Rectal smooth muscle tissue (tissue), 1 donor: ENCODE data around the gene SYAP1.
A peak's percentile ranks its signal among the peaks of the same experiment; 100 is the strongest.
"Not testable (repeated sequence)": the region's sequence is repeated elsewhere in the genome, so short reads cannot be mapped to it uniquely, and the experiment has no call there.

Experiments used
- H3K27ac ChIP-seq: one replicate; pipeline ENCODE4 v1.7.0; 2013; ENCODE audit warnings: low read depth, low read length, inconsistent platforms
- H3K27me3 ChIP-seq: one replicate; pipeline ENCODE4 v1.7.0; 2013; ENCODE audit warnings: low read length; ENCODE audit not compliant: control insufficient read depth, insufficient read depth
- H3K36me3 ChIP-seq: one replicate; pipeline ENCODE4 v1.7.0; 2013; ENCODE audit warnings: low read length; ENCODE audit not compliant: control insufficient read depth, insufficient read depth
- H3K4me1 ChIP-seq: one replicate; pipeline ENCODE4 v1.7.0; 2013; ENCODE audit warnings: low read length; ENCODE audit not compliant: control insufficient read depth, insufficient read depth
- H3K4me3 ChIP-seq: one replicate; pipeline ENCODE4 v1.7.0; 2013; ENCODE audit warnings: low read length
- H3K9ac ChIP-seq: one replicate; pipeline ENCODE4 v1.7.0; 2013; ENCODE audit warnings: low read length

The SYAP1 gene

DNA sequence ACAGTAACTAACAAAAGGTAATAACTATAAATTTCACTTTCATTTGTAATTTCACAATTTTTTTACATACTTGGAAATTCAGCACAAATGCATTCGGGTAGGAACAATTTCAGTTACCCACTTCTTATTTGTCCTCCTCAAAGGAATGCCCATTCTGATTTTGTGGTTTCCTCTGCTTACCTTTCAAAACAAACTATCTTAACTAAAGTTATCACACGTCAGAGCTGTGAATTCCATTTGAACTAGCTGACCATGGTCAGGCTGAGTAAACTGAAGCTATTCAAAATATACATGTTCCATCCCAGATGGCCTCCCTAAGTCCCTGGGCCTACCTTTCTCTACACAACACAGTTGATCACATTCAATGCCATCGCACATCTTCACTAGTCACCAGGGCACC lies 11.4 kb upstream of the SYAP1 start:
- Histone ChIP-seq H3K9ac (no peak overlapping the region), H3K27me3 (no peaks in the 10 kb centered on the region), H3K4me3 (no peak overlapping the region), H3K36me3 (no peaks in the 10 kb centered on the region), H3K27ac (no peak overlapping the region), H3K4me1 (no peaks in the 10 kb centered on the region)

GRCh38 chrX:16711219-16711811 lies 8.1 kb upstream of the SYAP1 start:
- Histone ChIP-seq H3K9ac (no peak overlapping the region), H3K27ac (peak overlapping the region; percentile 41), H3K27me3 (no peaks in the 10 kb centered on the region), H3K4me1 (no peaks in the 10 kb centered on the region), H3K4me3 (peak overlapping the region; percentile 73), H3K36me3 (no peaks in the 10 kb centered on the region)

DNA sequence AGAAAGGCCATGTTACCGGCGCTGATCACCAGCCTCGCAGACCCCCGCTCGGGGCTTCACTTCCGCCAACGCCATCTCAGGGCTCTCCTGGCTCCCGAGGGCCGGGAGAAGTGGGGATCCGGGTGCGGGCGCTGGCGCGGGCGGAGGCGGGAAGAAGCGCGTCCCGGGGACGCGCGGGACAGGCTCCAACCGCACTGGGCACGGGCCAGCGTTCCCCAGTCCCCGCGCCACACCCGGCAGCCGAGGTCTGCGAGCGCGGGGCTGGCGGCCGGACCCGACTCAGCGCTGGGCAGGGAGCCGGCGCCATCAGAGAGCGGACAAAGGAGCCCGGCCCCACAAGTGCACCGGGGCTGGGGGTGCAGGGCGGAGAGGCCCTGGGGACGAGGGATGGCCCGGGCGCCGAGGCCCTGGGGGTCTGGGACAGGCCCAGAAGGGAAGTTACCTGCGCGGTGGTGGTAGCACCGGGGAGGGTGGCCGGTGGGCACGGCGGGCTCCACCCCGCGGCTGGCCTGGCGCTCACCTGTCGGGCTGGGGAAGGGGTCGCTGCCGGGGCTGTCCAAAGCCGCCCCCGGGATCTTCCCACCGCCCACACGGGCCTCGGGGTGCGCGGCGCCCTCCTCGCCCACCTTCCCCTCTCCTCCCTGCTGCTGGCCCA lies 7.4 kb upstream of the SYAP1 start:
- Histone ChIP-seq H3K4me3 (peak overlapping the region; percentile 73), H3K27ac (peak overlapping the region; percentile 41), H3K36me3 (no peaks in the 10 kb centered on the region), H3K4me1 (no peaks in the 10 kb centered on the region), H3K9ac (peak overlapping the region; percentile 68), H3K27me3 (no peaks in the 10 kb centered on the region)

DNA sequence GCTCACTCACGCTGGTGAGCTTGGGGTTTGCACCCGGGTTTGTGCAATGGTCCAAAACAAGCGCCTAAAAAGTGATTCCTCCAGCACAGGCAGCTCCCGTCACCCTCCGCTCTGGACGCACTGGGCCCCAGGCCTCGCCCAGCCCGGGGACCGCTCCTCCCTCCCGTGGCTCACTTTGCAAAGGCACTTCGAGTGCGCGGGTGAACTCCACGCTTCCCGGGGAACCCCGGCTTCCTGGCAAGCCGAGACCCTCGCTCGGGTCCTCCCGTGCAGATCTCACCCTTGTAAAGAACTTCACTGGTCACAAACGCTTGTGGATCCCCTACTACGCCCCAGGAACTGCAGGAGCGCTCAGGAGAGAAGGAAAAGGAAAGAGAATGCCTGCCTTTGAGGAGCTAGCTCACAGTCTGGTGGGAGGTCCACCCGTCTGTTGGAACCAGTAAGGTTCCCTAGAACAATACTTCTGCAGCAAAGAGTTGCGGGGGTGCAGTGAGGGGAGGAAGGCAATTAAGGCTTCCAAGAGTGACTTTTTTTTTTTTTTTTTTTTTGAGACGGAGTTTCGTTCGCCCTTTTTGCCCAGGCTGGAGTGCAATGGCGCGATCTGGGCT lies 6.8 kb upstream of the SYAP1 start, which contains the start of gene CTPS2:
Gene CTPS2, minus strand, starts transcription at position 122 of the 608 bp plus-strand sequence. CDS start 9,767 bp downstream, outside the sequence.
- Histone ChIP-seq H3K27me3 (no peaks in the 10 kb centered on the region), H3K36me3 (no peaks in the 10 kb centered on the region), H3K4me3 (peak within 1 kb of the TSS; percentile 73), H3K27ac (peak within 1 kb of the TSS; percentile 41), H3K9ac (peak within 1 kb of the TSS; percentile 68), H3K4me1 (no peaks in the 10 kb centered on the region)

DNA sequence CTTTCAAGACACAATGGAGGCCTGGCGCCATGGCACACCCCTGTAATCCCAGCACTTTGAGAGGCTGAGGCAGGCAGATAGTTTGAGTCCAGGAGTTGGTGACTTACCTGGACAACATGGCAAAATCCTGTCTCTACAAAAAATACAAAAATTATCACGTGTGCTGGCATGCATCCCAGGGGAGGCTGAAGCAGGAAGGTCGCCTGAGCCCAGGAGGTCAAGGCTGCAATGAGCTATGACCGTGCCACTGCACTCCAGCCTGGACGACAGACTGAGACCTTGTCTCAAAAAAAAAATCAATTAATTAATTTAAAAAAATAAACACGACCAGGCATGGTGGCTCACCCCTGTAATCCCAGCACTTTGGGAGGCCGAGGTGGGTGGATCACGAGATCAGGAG lies 4.9 kb upstream of the SYAP1 start:
- Histone ChIP-seq H3K9ac (no peak overlapping the region), H3K27ac (no peak overlapping the region), H3K27me3 (no peaks in the 10 kb centered on the region), H3K4me1 (peaks cover 4% of the 10 kb centered on the region), H3K4me3 (no peak overlapping the region), H3K36me3 (no peaks in the 10 kb centered on the region)

GRCh38 chrX:16715638-16716037 lies 3.8 kb upstream of the SYAP1 start:
- not testable (repeated sequence) for H3K4me1 ChIP-seq, H3K4me3 ChIP-seq, H3K36me3 ChIP-seq, H3K27me3 ChIP-seq, H3K27ac ChIP-seq, H3K9ac ChIP-seq

DNA sequence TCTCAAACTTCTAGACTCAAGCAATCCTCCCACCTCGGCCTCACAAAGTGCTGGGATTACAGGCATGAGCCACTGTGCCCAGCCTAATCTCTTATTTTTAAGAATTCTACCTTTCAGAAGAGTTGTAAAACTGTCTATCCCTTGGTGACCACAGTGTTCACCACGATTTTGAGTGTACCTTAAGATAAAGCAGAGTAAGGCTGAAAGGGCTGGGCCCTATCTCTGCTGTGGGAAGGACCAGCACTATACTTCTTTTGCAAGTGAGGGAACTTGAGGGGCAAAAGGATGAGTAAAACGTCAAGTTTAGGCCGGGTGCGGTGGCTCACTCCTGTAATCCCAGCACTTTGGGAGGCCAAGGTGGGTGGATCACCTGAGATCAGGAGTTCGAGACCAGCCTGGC lies 3.0 kb upstream of the SYAP1 start:
- not testable (repeated sequence) for H3K27ac ChIP-seq, H3K27me3 ChIP-seq, H3K9ac ChIP-seq, H3K4me1 ChIP-seq, H3K36me3 ChIP-seq, H3K4me3 ChIP-seq

- H3K4me3 ChIP-seq, result peak overlapping the region; percentile 91
- H3K27me3 ChIP-seq, result no peaks in the 10 kb centered on the region
- H3K9ac ChIP-seq, result peak overlapping the region; percentile 95
- peak overlapping the region; percentile 99 for H3K27ac ChIP-seq
- H3K36me3 ChIP-seq, result no peaks in the 10 kb centered on the region
- peaks cover 10% of the 10 kb centered on the region for H3K4me1 ChIP-seq
Measured at GRCh38 chrX:16718824-16719333, 533 bp upstream of the SYAP1 start.

DNA sequence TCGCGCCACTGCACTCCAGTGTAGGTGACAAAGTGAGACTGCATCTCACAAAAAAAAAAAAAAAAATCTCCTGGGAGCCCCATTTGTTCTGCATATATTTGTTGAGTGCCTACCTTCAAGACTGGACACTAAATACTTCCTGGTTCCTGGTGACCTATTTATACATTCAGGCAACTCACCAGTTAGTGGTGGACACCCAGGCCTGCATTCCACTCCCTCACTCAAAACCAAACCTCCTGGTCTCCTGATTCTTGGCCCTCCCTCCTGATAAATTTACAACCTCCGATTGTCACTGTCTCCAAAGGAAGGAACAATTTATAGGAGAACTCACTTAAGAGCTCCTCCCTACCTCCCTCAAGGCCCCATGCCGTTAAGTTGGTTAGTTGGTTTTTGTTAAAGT lies 3.1 kb downstream of the SYAP1 start:
- no peak overlapping the region for H3K27ac ChIP-seq
- H3K27me3 ChIP-seq, result no peaks in the 10 kb centered on the region
- H3K9ac ChIP-seq, result no peak overlapping the region
- peaks cover 10% of the 10 kb centered on the region for H3K4me1 ChIP-seq
- no peaks in the 10 kb centered on the region for H3K36me3 ChIP-seq
- H3K4me3 ChIP-seq, result no peak overlapping the region

DNA sequence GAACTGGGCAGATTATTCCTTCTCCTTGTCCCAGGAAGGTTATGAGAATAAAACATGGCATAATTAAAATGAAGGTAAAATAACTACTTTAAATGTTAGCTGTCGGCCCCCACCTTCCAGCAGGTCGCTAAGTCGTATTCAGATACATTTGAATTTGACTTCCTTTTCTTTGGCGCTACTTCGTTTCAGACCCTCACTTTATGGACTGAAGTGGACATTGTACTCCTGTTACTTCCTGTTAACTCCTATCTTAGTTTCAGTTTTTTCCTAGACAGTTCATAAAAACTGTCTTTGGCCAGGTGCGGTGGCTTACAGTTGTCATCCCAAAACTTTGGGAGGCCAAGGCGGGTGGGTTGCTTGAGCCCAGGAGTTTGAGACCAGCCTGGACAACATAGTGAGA lies 5.7 kb downstream of the SYAP1 start:
- no peak overlapping the region for H3K27ac ChIP-seq
- no peaks in the 10 kb centered on the region for H3K36me3 ChIP-seq
- H3K4me3 ChIP-seq, result no peak overlapping the region
- peaks cover 5% of the 10 kb centered on the region for H3K4me1 ChIP-seq
- H3K9ac ChIP-seq, result no peak overlapping the region
- H3K27me3 ChIP-seq, result no peaks in the 10 kb centered on the region

GRCh38 chrX:16726347-16726988 lies 7.1 kb downstream of the SYAP1 start:
- not testable (repeated sequence) for H3K9ac ChIP-seq, H3K27ac ChIP-seq, H3K36me3 ChIP-seq

GRCh38 chrX:16727637-16728036 lies 8.2 kb downstream of the SYAP1 start:
- Histone ChIP-seq H3K4me1 (no peaks in the 10 kb centered on the region), H3K4me3 (no peak overlapping the region), H3K36me3 (no peaks in the 10 kb centered on the region), H3K27ac (no peak overlapping the region), H3K27me3 (no peaks in the 10 kb centered on the region), H3K9ac (no peak overlapping the region)

More at GRCh38 chrX:16726347-16726988, 7.1 kb downstream of the SYAP1 start:
- H3K4me3 ChIP-seq, H3K27me3 ChIP-seq, H3K4me1 ChIP-seq: not testable (repeated sequence)
